ENCODE data around the gene TIPARP. TPM values are rescaled to one million over a fixed set of nuclear protein-coding genes. Genes with fewer than 3 reads are reported as not detected.

Gene TIPARP
- total RNA-seq, 1 donor = 28.2 TPM

GRCh38 chr3:156729460-156730179 lies 55.2 kb downstream of the TIPARP start:
- DNase-seq (ENCODE audit: insufficient read length, low spot score, missing footprints) = no peak
- H3K36me3 ChIP-seq (ENCODE audit: insufficient read depth, low read length) = no peaks in the 10 kb centered on the region
- H3K4me2 ChIP-seq (ENCODE audit: insufficient read depth, low read length) = no peak overlapping the region
- H4K20me1 ChIP-seq (ENCODE audit: insufficient read depth, low read length) = no peaks in the 10 kb centered on the region
- TF ChIP-seq CTCF (IDR thresholded peaks at IDR 0.05; ENCODE audit: extremely low read depth, low read depth, low read length) = no peak
- H3K4me3 ChIP-seq (ENCODE audit: insufficient read depth, low read length) = no peak overlapping the region
- no peak overlapping the region for H2AFZ ChIP-seq (ENCODE audit: low read length)
- H3K4me1 ChIP-seq (ENCODE audit: insufficient read depth, low read length) = peaks cover 9% of the 10 kb centered on the region
- no peaks in the 10 kb centered on the region for H3K79me2 ChIP-seq (ENCODE audit: insufficient read depth, low read length)
- no peaks in the 10 kb centered on the region for H3K27me3 ChIP-seq (ENCODE audit: insufficient read depth, low read length)
- H3K9me3 ChIP-seq (ENCODE audit: low read depth, low read length) = no peaks in the 10 kb centered on the region
- no peak overlapping the region for H3K27ac ChIP-seq (ENCODE audit: low read depth, low read length)

- no peak for DNase-seq (ENCODE audit: insufficient read length, low spot score, missing footprints)
- Histone ChIP-seq H3K36me3 (ENCODE audit: insufficient read depth, low read length) (no peaks in the 10 kb centered on the region), H2AFZ (ENCODE audit: low read length) (no peak overlapping the region), H3K27me3 (ENCODE audit: insufficient read depth, low read length) (no peaks in the 10 kb centered on the region), H4K20me1 (ENCODE audit: insufficient read depth, low read length) (no peaks in the 10 kb centered on the region), H3K9me3 (ENCODE audit: low read depth, low read length) (no peaks in the 10 kb centered on the region), H3K27ac (ENCODE audit: low read depth, low read length) (no peak overlapping the region), H3K4me1 (ENCODE audit: insufficient read depth, low read length) (peaks cover 9% of the 10 kb centered on the region), H3K4me2 (ENCODE audit: insufficient read depth, low read length) (no peak overlapping the region), H3K4me3 (ENCODE audit: insufficient read depth, low read length) (no peak overlapping the region), H3K79me2 (ENCODE audit: insufficient read depth, low read length) (no peaks in the 10 kb centered on the region)
- no peak for TF ChIP-seq CTCF (IDR thresholded peaks at IDR 0.05; ENCODE audit: extremely low read depth, low read depth, low read length)
Observed at GRCh38 chr3:156731813-156732212, 57.4 kb downstream of the TIPARP start.

GRCh38 chr3:156732261-156732660 lies 57.9 kb downstream of the TIPARP start:
- peaks cover 9% of the 10 kb centered on the region for H3K4me1 ChIP-seq (ENCODE audit: insufficient read depth, low read length)

More at GRCh38 chr3:156732261-156732660, 57.9 kb downstream of the TIPARP start:
- no peaks in the 10 kb centered on the region for H3K9me3 ChIP-seq (ENCODE audit: low read depth, low read length)
- no peak overlapping the region for H3K27ac ChIP-seq (ENCODE audit: low read depth, low read length)
- no peak overlapping the region for H3K4me3 ChIP-seq (ENCODE audit: insufficient read depth, low read length)
- no peak for TF ChIP-seq CTCF (IDR thresholded peaks at IDR 0.05; ENCODE audit: extremely low read depth, low read depth, low read length)
- no peak overlapping the region for H2AFZ ChIP-seq (ENCODE audit: low read length)
- no peaks in the 10 kb centered on the region for H4K20me1 ChIP-seq (ENCODE audit: insufficient read depth, low read length)
- no peak overlapping the region for H3K4me2 ChIP-seq (ENCODE audit: insufficient read depth, low read length)
- no peak for DNase-seq (ENCODE audit: insufficient read length, low spot score, missing footprints)
- no peaks in the 10 kb centered on the region for H3K27me3 ChIP-seq (ENCODE audit: insufficient read depth, low read length)
- no peaks in the 10 kb centered on the region for H3K36me3 ChIP-seq (ENCODE audit: insufficient read depth, low read length)
- no peaks in the 10 kb centered on the region for H3K79me2 ChIP-seq (ENCODE audit: insufficient read depth, low read length)
